Right lobe of liver (tissue), 6 donors: Measurements from ENCODE around the gene PTOV1. TPM values are rescaled to one million over a fixed set of nuclear protein-coding genes. Genes with fewer than 3 reads are reported as not detected.

ENCODE experiments used
- ATAC-seq, 4 donors: fragments of 200-7000 bp; cut with Tn5 transposase; one replicate each; pipeline ENCODE4 v1.9.1; 2020; ENCODE audit warnings: mild to moderate bottlenecking in 4 of 4, moderate library complexity in 4 of 4
- DNase-seq, 3 donors: peaks; one replicate each; pipeline ENCODE4 v3.0.0-alpha.2; 2020
- H3K27ac ChIP-seq, 3 donors: fragments of 200-600 bp; one replicate each; pipeline ENCODE4 v1.8.0; 2022
- H3K27me3 ChIP-seq, 2 donors: fragments of 200-600 bp; one replicate each; pipeline ENCODE4 v1.8.0; 2022
- H3K36me3 ChIP-seq, 4 donors: fragments of 200-600 bp; sonication (generic) in 1 of 4; one replicate each; pipeline versions ENCODE4 v1.5.1 to v1.8.0; 2017 to 2022; ENCODE audit warnings: control low read depth in 1 of 4
- H3K4me1 ChIP-seq, 4 donors: fragments of 200-600 bp; sonication (generic) in 1 of 4; one replicate each; pipeline versions ENCODE4 v1.5.1 to v1.8.0; 2017 to 2022; ENCODE audit warnings: control low read depth in 1 of 4
- H3K4me3 ChIP-seq, 3 donors: fragments of 200-600 bp; one replicate each; pipeline ENCODE4 v1.8.0; 2022
- H3K9me3 ChIP-seq, 4 donors: fragments of 200-600 bp; sonication (generic) in 1 of 4; one replicate each; pipeline versions ENCODE4 v1.5.1 to v1.8.0; 2017 to 2022; ENCODE audit warnings: control low read depth in 1 of 4
- POLR2A ChIP-seq: fragments of 450-650 bp; IDR thresholded peaks from one replicate; pipeline ENCODE4 v1.6.1; 2017; ENCODE audit warnings: antibody characterized with exemption, mild to moderate bottlenecking
- WGBS: methylation state at CpG from one replicate; pipeline ENCODE4 v1.1.6; 2018; ENCODE audit warnings: low coverage, low lambda C conversion rate; ENCODE audit not compliant: insufficient coverage; ENCODE audit errors: missing lambda C conversion rate; 5-methylcytosine and 5-hydroxymethylcytosine counted together
- intact Hi-C, 2 donors: fragments of 100-400 bp; cut with DNase I; formaldehyde crosslinking; loops; one replicate each; pipeline versions ENCODE4 v1.11.2 to v1.14.1; 2022
- total RNA-seq, 6 experiments: library from RNA; depleted of rRNA in 2 of 6; stranded (reverse); fragments of >200 nt in 2 of 6; fragmentation: NEBNext Ultra II Directional in 3 of 6; extraction: Animal tissue kit (Norgen Biotek cat#: 25700) in 3 of 6; gene quantifications; one replicate each; pipeline versions ENCODE4 v1.1.0 to v1.2.4, GENCODE V29; 2016 to 2023
- TF ChIP-seq, protein P1 (sequence below), 4 donors: fragments of 200-600 bp in 3 of 4; fragments of 450-650 bp in 1 of 4; IDR thresholded peaks; one replicate each; pipeline versions ENCODE4 v1.5.1 to v1.8.0; 2016 to 2022; ENCODE audit warnings: antibody characterized with exemption in 4 of 4, mild to moderate bottlenecking in 2 of 4
- donor health status: DM: no; HTN: yes; CAD: no.
- donor health status: DM: no; HTN: no; CAD: no.
- donor health status: DM: no; HTN: no; CAD: no.
- donor health status: DM: no; HTN: yes; CAD: no.
- donor health status: DM: no; HTN: yes; CAD: no.

The PTOV1 gene
- total RNA-seq, 6 experiments from 2014 or later, result 44.4 to 93.0 (median 69.6) TPM

DNA sequence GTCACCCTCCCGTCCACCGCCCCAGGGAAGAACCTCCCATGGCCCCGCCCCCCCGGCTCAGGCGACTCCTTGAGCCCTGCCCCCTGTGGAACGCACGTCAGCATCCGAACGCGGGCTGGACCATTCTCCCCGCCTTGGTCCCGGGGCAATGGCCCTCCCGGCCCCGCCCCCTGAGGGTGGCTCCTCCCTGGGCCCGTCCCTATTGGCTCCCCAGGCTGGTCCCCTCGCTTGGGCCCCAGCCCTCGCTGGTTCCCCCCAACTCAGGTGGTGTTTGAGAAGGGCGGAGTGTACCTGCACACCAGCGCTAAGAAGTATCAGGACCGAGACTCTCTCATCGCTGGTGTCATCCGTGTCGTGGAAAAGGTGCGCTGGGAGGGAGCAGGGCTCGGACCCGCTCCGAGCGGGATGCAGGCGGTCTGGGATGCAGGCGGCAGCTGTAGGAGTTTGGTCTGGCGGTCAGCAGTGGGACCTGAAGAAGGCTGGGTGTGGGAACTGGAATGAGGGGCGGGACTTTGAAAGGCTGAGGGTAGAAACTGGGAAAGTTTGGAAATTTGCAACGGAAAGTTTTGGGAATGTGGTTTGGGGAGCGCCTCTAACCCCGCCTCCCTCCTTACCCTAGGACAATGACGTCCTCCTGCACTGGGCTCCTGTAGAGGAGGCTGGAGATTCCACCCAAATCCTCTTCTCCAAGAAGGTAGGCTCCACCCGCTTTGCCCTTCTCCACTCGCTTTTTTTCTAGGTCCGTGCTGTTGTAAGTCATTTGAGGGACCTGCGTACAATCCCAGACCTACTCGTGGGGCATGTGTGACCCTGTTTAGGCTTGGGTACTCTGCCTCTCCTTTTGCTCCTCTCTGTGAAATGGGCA lies 27.2 kb downstream of the PTOV1 start:
- peaks cover 0 to 17% (median 8%) of the 10 kb centered on the region in 4 donors for H3K4me1 ChIP-seq
- WGBS, result 30% methylated on average over 6 of the region's 41 CpGs
- DNase-seq (peak; percentile 99 to 100 (median 100)), ATAC-seq (peak; percentile 69 to 81 (median 76))
- H3K4me3 ChIP-seq, result peak overlapping the region; percentile 77 to 88 (median 88)
- H3K27ac ChIP-seq, result peak overlapping the region; percentile 97 to 99 (median 98)
- TF ChIP-seq, protein P1, sequence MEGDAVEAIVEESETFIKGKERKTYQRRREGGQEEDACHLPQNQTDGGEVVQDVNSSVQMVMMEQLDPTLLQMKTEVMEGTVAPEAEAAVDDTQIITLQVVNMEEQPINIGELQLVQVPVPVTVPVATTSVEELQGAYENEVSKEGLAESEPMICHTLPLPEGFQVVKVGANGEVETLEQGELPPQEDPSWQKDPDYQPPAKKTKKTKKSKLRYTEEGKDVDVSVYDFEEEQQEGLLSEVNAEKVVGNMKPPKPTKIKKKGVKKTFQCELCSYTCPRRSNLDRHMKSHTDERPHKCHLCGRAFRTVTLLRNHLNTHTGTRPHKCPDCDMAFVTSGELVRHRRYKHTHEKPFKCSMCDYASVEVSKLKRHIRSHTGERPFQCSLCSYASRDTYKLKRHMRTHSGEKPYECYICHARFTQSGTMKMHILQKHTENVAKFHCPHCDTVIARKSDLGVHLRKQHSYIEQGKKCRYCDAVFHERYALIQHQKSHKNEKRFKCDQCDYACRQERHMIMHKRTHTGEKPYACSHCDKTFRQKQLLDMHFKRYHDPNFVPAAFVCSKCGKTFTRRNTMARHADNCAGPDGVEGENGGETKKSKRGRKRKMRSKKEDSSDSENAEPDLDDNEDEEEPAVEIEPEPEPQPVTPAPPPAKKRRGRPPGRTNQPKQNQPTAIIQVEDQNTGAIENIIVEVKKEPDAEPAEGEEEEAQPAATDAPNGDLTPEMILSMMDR (IDR thresholded peaks at IDR 0.05), result no peak
- TF ChIP-seq POLR2A, result no peak
- peaks cover 0 to 38% (median 22%) of the 10 kb centered on the region in 4 donors for H3K36me3 ChIP-seq
- intact Hi-C loops, result no loop called here
- no peaks in the 10 kb centered on the region for H3K27me3 ChIP-seq
- no peaks in the 10 kb centered on the region for H3K9me3 ChIP-seq

DNA sequence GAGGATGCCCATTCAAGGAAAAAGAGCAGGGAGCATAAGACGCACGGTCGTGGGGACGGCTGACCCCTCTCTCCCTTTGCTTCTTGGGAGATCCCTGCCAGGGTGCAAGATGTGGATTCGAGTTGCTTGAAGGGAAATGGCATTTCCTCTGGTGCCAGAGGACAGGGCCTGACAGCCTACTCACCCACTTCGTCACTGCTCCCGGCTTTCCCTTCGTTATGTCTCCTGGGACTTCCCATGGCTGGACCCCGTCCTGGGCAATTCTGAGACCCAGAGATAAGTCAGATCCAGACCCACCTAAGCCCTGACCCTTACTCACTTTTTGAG lies 27.7 kb downstream of the PTOV1 start:
- H3K36me3 ChIP-seq, result peaks cover under 1 to 44% (median 25%) of the 10 kb centered on the region in 4 donors
- DNase-seq (peak in 2 of 3 donors; percentile 30 to 55), ATAC-seq (no peak)
- H3K27me3 ChIP-seq, result no peaks in the 10 kb centered on the region
- H3K9me3 ChIP-seq, result no peaks in the 10 kb centered on the region
- no peak overlapping the region for H3K4me3 ChIP-seq
- 100% methylated on average over 1 of the region's 9 CpGs for WGBS
- H3K4me1 ChIP-seq, result peaks cover 0 to 17% (median 8%) of the 10 kb centered on the region in 4 donors
- no peak for TF ChIP-seq POLR2A
- TF ChIP-seq, protein P1 (IDR thresholded peaks at IDR 0.05), result no peak
- intact Hi-C loops, result no loop called here
- H3K27ac ChIP-seq, result peak overlapping the region in 1 of 3 donors; percentile 97

DNA sequence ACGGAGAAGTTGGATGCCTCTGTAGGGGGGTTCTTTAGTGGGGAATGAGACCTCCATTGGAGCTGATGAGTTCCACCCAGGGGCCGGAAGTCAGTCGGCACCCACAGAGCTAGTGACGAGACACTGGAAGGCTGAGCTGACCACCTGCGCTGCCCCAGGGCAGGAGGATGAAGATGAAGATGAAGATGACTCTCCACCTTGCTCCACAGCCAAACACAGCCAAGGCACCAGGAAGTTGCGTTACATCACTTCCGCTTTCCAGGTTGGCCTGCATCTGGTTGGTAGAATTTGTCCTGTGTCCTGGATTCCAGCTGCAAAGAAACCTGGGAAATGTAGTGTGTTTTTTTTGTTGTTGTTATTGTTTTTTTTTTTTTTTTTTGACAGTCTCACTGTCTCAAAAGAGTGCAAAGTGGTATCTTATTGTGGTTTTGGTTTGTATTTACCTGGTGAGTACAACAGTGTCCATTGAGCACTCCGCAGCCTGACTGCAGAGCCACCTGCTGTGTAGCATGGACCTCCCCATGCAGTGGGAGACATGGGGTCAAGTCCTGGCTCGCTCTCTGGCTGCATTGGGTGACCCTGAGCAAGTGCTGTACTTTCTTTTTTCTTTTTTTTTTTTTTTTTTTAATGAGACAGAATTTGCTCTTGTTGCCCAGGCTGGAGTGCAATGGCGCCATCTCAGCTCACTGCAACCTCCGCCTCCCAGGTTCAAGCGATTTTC lies 28.4 kb downstream of the PTOV1 start:
- TF ChIP-seq, protein P1 (IDR thresholded peaks at IDR 0.05), result no peak
- no peak for TF ChIP-seq POLR2A
- no peak overlapping the region for H3K27ac ChIP-seq

DNA sequence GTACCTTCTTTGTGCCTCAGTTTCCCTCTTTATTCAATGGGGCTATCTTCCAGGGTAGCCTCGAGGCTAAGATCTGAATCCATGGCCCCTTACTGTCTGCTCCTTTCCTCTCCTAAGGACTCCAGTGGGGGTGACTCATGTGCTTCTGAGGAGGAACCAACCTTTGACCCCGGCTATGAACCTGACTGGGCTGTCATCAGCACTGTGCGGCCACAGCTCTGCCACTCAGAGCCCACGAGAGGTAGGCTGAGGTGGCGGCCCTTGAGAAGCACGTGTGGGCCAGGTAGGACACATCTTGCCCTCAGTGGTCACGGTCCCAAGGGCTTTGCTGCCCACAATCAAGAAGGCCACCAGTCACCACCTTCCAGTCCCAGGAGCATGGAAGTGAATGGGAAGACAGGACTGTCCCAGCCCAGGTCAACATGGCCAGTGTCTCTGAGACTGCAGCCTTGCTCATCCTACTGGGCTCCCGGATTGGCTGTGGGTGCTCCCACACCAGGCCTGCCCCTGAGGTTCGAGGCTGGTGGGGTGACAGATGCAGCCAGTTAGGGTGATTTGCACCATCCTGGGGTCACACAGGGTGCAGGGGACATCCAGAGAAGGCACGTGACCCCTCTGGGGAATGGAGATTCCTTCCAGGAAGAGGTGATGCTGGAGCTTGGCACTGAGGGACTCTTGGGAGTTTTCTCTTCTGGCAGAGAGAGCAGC lies 29.4 kb downstream of the PTOV1 start:
- H3K27ac ChIP-seq, result no peak overlapping the region
- peaks cover 3 to 60% (median 34%) of the 10 kb centered on the region in 4 donors for H3K36me3 ChIP-seq
- no peaks in the 10 kb centered on the region for H3K27me3 ChIP-seq
- no peak for ATAC-seq
- H3K9me3 ChIP-seq, result no peaks in the 10 kb centered on the region
- no peak for TF ChIP-seq POLR2A
- TF ChIP-seq, protein P1 (IDR thresholded peaks at IDR 0.05), result no peak
- WGBS, result 83% methylated on average over 1 of the region's 10 CpGs
- peaks cover 0 to 13% (median 6%) of the 10 kb centered on the region in 4 donors for H3K4me1 ChIP-seq
- peak in 1 of 3 donors; percentile 53 for DNase-seq
- intact Hi-C loops, result no loop called here
- H3K4me3 ChIP-seq, result no peak overlapping the region

More for the DNA sequence above, 28.4 kb downstream of the PTOV1 start:
- intact Hi-C loops, result no loop called here
- H3K4me1 ChIP-seq, result peaks cover 0 to 17% (median 8%) of the 10 kb centered on the region in 4 donors
- no peaks in the 10 kb centered on the region for H3K9me3 ChIP-seq
- no peaks in the 10 kb centered on the region for H3K27me3 ChIP-seq
- DNase-seq, result peak in 2 of 3 donors; percentile 25 to 52
- H3K4me3 ChIP-seq, result no peak overlapping the region
- no peak for ATAC-seq
- H3K36me3 ChIP-seq, result peaks cover 3 to 51% (median 30%) of the 10 kb centered on the region in 4 donors
- WGBS, result 92% methylated on average over 10 of the region's 12 CpGs
